ENCODE data around the gene SDC1. TPM values are rescaled to one million over a fixed set of nuclear protein-coding genes. Genes with fewer than 3 reads are reported as not detected.
"Not testable (repeated sequence)": the region's sequence is repeated elsewhere in the genome, so short reads cannot be mapped to it uniquely, and the experiment has no call there.

Gene SDC1
- total RNA-seq, 1 donor from 2014 or later, result 115 TPM

- no peak for DNase-seq (ENCODE audit: low read depth)
- no peak overlapping the region for H3K4me3 ChIP-seq (ENCODE audit: low read depth, low read length)
- no peak for TF ChIP-seq CTCF (conservative IDR thresholded peaks at IDR 0.05; ENCODE audit: low read depth, low read length)
Observed at GRCh38 chr2:20196053-20196656, 28.8 kb downstream of the SDC1 start.

- no peak for TF ChIP-seq CTCF (conservative IDR thresholded peaks at IDR 0.05; ENCODE audit: low read depth, low read length)
- H3K4me3 ChIP-seq (ENCODE audit: low read depth, low read length), result no peak overlapping the region
- no peak for DNase-seq (ENCODE audit: low read depth)
Observed at GRCh38 chr2:20195431-20196033, 29.4 kb downstream of the SDC1 start.

- H3K4me3 ChIP-seq (ENCODE audit: low read depth, low read length); DNase-seq (ENCODE audit: low read depth): not testable (repeated sequence)
Observed at GRCh38 chr2:20195016-20195411, 29.9 kb downstream of the SDC1 start.

GRCh38 chr2:20194097-20195015 is 30.6 kb downstream of the SDC1 start:
- no peak for DNase-seq (ENCODE audit: low read depth)
- H3K4me3 ChIP-seq (ENCODE audit: low read depth, low read length), result no peak overlapping the region
- TF ChIP-seq CTCF (conservative IDR thresholded peaks at IDR 0.05; ENCODE audit: low read depth, low read length), result no peak

GRCh38 chr2:20193185-20193584 is 31.7 kb downstream of the SDC1 start:
- no peak for TF ChIP-seq CTCF (conservative IDR thresholded peaks at IDR 0.05; ENCODE audit: low read depth, low read length)
- DNase-seq (ENCODE audit: low read depth), result no peak

GRCh38 chr2:20192781-20193180 is 32.1 kb downstream of the SDC1 start:
- TF ChIP-seq CTCF (conservative IDR thresholded peaks at IDR 0.05; ENCODE audit: low read depth, low read length), result no peak
- DNase-seq (ENCODE audit: low read depth), result no peak
- H3K4me3 ChIP-seq (ENCODE audit: low read depth, low read length), result no peak overlapping the region

More at GRCh38 chr2:20193185-20193584, 31.7 kb downstream of the SDC1 start:
- no peak overlapping the region for H3K4me3 ChIP-seq (ENCODE audit: low read depth, low read length)
